HG03135 (cell line): ENCODE measurements around the gene MRPL23.

ENCODE experiments used
- ATAC-seq: cut with Tn5 transposase; IDR thresholded peaks from one replicate; pipeline ENCODE4 v1.9.1; 2021; ENCODE audit warnings: mild to moderate bottlenecking, moderate library complexity; ENCODE audit not compliant: unreplicated experiment

The MRPL23 gene

DNA sequence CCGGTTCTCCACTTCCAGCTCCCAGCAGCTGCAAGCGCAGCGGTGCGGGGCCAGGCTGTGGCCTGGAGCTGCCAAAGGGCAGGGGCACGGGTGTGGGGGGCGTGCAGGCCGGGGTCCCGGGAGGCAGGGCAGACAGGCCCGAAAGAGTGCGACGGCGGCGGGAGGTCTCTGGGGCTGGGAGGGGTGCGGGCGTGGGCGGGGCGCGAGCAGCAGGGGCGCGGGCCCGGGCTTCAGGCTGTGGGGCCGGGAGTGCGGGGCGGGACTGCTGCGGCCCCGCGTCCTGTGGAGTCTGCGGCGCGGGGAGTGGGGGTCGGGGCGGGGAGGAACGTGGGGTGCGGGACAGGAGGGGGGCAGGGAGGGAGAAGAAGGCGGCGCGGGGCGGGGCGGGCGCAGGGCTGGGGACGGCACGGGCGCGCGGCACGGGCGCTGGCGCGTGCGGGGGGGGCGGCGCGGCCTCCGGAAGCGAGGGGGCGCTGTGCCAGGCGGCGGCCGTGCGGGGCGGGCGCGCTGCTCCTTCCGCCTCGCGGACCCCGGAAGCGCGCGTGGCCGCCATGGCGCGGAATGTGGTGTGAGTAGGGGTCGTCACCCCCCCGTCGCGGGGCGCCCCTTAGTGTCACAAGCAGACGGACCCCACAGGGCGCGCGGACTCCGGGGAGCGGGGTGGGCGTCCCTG, at the start of gene MRPL23:
MRPL23 (plus strand) TSS at position 521 of the 673 bp plus-strand sequence; CDS start at position 552, 31 bp downstream.
- no peak for ATAC-seq

DNA sequence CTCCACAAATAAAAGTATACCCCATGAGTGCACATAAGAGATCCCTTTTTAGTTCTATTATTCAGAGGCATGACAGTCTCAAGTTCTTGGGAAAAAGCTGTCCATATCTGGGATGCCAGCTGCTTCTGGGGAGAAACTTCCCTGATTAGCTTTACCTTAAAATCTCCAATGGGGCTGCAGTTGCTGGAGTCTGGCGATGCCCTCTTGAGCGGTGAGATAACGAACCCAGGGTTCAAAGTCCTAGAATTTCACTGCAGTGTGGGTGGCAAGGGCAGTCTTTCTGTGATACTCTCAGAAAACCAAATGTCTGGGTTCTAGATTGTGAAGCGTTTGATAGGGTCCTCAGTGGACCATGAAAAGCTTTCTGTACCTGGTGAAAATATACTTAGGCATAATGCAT, 48.0 kb upstream of the MRPL23 start:
- no peak for ATAC-seq

DNA sequence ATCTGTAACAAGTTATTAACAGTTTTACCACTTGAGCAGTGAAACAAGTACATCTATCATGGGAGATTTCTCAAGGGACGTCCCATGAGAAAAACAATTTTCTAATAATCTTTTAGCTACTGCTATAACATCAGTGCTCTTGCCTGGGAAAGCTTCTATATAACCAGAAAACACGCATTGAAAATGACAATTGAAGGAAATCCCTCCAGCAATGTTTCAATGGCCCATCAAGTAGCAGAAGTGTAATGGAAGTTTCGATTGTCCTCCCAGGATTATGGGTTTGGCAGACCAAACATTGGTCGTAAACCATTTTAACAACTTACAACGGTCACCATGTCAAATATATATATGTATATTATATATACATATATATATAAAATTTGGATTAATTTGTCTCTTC, 47.4 kb upstream of the MRPL23 start:
- no peak for ATAC-seq

DNA sequence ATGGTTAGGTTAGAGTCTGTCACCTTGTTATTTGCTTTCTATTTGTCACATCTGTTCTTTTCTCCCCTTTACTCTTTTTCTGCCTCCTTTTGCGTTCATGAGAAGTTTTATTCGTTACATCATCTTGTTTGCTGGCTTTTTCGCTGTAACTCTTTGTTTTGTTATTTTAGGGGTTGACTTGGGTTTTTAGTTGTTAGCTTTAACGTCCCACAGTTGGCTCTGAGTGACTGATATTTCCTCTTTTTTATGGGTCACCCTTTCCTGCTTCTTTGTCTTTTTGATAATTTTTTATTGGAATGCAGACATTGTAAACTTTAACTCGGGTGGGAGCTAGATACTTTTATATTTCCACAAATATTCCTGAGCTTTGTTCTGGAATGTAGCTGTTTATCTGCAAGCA, 41.0 kb upstream of the MRPL23 start:
- ATAC-seq, result no peak

DNA sequence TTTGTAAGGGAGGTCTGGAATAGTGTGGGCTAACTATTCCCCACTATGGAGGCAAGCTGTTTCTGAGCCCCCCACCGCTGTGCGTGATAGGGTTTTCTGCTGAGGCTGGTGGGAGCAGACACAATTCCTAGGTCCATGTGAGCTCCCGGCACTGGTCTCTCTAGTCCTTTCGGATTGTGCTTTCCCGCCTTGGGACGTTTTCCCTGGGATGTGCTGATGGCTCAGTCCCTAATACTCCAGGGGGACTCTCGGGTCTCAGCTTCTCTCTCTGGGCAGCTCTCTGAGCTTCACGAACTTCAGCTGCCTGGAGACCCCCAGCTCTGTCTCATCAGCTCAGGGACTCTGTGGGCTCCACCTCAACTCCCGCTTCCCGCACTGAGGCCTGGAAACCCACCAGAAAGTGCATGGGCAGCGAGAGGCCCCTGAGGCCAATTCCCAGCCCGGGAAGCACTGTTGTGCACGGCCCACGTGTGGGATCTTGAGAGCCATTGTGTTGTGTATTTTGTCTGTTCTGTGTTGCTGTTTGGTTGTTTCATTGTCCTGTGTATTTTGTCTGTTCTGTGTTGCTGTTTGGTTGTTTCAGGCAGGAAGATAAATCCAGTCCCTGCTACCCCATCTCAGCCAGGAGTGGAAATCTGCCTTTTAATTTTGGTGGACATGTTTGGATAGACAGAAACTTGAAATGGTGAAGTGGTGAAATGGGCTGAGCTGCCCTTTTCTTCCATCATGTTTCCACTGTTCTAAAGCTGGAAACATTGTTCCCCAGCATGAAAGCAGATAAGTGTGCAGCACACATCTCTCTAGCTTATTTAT, 40.3 kb upstream of the MRPL23 start:
- ATAC-seq, result no peak

DNA sequence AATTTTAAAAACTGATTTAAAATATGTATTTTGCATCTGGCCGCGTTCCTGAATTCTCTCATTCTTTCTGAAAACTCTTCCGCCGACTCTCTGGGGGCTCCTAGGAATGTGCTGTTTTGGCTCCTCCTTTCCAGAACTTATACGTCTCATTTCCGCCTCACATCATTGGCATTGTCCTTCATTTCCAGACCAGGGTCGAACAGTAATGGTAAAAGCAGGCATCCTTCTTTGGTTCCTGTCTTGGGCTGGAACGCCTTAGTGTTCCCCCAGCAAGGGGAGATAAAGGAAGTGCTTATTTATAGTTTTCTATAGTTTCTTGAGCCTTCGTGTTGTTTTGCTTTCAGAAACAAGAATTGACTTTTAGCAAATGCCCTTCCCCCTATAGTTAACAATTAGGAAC, 38.5 kb upstream of the MRPL23 start:
- ATAC-seq, result no peak

DNA sequence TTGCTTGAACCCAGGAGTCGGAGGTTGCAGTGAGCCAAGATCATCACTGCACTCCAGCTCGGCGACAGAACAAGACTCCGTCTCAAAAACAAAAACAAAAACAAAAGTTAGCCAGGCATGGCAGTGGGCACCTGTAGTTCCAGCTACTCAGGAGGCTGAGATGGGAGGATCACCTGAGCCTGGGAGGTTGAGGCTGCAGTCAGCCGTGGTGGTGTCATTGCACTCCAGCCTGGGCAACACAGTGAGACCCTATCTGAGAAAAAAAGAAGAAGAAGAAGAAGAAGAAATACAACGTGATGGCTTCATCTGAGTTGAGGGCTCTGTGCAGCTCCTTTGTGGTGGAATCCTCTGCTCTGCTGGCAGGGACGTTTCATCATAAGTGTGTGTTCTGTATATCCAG, 37.6 kb upstream of the MRPL23 start:
- no peak for ATAC-seq

DNA sequence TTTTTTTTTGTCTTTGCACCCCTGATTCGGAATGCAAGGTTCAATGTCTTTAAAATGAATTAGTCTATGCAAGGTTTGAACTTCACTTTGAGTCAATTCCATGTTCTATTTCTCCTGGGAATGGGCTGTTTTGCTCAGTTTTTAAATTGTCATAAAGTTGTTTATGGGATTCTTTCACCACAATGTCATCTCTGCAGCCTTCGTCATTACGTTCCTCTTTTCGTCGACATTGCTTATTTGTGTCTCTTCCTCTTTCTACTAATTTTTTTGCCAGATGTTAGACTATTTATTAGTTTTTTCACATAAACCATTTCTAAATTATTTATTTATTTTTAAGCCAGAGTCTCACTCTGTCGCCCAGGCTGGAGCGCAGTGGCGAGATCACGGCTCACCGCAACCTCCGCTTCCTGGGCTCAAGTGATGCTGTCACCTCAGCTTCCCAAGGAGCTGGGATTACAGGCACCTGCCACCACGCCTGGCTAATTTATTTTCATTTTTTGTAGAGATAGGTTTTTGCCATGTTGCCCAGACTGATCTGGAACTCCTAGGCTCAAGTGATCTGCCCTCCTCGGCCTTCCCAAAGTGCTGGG, 34.7 kb upstream of the MRPL23 start:
- ATAC-seq, result no peak

DNA sequence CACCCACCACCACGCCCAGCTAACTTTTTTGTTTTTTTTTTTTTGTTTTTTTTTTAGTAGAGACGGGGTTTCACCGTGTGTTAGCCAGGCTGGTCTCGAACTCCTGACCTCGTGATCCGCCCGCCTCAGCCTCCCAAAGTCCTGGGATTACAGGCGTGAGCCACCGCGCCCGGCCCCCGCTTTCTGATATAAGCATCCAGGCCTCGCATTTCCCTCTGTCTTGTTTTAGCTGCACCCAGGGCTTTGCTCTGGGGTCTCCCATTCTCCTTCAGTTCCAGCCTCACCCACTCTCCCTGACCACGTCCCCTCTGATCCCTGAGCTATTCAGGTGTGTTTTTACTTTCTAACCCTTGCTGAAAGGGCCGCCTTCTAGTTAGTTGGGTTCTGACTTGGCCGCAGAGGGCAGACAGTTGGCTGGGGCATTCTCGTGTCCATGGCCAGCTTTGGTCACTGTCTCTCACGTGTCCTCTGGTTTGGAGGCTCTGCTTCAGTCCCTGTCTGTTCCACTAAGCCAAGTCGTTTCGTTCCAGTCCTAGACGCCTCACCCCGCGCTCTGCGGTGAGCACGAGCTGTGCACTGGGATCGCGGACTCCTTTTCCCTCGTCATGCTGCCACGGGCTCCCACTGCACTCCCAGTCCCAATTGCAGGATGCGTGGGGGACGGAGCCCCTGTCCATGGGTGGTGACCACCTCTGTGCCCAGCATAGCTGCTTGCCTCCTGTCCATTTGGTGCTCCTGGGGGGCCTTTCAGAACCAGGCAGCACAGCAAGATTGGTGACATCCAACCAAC, 33.7 kb upstream of the MRPL23 start:
- no peak for ATAC-seq

DNA sequence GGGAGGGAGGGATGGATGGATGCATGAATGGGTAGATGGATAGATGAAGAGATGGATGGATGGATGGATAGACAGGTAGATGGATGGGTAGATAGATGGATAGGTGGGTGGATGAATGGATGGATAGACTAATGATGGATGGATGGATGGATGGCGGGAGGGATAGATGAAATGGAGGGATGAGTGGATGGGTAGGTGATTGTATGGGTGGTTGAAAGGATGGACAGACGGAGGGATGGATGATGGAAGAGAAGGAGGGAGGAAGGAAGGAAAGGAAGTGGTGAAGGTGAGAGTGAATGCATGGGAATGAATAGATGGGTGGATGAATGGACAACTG, 31.4 kb upstream of the MRPL23 start:
- no peak for ATAC-seq

DNA sequence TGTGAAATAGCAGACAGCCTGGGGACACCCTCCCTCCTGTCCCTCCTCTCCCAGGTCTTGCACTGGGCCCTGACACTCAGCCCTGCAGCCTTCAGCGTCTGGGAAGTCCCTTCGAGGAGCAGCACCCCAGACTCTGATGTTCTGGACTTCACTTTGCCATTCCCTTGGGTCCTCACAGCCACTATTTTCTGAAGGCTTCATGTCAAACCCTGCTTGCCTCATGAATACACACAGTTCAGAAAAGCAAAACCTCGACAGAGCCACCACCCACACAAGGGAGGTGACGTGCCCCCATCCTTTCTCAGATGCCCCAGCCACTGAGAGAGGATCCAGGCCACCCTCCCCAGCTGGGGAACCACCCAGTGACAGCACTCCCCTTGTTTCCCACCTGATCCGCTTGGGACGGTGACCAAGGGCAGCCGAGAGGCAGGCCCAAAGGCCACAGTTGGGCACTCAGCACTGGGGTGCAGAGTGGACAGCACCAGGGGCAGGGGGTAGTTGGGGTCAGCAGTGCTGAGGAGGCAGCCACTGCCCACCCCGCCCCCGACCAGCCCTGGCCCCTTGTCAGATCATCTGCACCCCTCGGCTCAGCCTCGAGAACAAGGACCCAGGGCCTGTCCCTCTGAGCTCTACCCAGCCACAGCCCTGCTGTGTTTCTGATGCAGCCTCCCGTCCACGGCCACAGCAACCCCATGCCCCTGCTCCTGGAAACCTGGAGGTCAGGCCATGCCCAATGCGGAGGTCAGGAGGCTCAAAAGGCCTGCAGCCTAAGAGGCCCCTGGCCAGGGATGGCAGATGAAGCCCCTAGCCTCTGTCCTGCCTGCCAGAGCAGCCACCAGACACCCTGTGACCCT, 30.8 kb upstream of the MRPL23 start:
- no peak for ATAC-seq

DNA sequence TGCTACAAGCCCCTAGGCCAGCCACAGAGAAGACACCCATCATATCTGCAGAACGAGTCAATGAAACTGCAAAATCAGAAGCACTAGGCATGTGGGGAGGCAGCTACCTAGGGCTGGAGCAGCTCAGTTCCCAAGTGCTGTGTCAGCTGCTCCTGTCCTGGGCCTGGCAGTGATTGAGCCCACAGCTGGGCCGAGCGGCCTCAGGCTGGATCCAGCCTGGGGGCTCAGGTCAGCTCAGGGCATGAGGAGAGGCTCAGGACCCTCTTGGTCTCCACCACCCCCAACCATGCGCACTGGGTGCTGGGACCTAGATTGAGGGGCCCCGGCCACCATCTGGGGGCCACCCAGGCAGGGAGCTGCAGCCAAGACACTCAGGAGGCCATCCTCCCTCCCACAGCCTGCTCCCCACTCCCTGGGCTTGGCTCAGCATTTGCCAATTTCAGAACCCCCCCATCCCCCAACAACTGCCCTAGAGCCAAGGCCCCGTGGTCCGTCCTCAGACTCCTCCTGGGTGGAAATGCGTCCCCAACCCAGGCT, 30.1 kb upstream of the MRPL23 start:
- ATAC-seq, result no peak

DNA sequence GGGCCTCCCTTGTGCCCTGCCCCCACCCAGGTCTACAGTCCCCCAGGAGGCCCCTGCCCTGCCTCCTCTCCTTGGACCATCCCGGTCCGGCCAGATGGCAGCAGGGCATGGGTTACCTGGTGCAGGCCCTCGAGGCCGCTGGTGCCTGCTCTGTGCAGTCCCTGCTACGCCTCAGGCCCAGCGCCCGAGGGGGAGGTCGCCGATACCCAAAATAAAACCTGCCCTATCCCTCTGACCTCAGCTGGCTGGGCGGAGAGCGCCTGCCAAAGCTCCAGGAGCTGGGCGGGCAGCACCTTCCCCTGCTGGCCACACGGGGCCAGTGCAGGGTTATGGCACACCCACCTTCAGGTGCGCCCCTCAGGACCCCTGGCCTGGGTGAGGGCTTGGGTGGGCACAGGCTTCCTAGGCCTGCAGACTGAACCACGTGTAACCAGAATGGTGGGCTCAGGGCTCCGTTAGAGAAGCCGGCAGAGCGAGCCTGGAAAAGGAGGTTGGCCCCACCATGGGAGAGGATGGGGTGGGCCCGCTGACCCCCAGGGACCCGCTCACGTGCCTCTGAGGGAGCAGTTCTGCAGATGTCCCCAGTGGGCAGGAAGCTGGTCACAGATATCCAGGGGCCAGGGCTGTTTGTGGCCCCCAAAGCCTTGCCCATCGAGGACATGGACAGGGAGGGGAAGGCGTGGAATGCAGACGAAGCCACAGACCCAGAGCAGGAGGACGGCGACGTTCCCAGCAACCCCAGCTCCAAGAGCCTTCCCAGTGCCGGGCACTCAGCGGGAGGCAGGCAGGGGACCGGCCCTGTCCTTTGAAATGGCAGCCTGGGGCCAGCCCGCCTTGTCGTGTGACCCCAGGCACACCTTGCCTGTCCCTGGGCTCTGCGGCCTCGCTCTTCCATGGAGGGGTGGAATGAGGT, 29.4 kb upstream of the MRPL23 start:
- ATAC-seq, result no peak

DNA sequence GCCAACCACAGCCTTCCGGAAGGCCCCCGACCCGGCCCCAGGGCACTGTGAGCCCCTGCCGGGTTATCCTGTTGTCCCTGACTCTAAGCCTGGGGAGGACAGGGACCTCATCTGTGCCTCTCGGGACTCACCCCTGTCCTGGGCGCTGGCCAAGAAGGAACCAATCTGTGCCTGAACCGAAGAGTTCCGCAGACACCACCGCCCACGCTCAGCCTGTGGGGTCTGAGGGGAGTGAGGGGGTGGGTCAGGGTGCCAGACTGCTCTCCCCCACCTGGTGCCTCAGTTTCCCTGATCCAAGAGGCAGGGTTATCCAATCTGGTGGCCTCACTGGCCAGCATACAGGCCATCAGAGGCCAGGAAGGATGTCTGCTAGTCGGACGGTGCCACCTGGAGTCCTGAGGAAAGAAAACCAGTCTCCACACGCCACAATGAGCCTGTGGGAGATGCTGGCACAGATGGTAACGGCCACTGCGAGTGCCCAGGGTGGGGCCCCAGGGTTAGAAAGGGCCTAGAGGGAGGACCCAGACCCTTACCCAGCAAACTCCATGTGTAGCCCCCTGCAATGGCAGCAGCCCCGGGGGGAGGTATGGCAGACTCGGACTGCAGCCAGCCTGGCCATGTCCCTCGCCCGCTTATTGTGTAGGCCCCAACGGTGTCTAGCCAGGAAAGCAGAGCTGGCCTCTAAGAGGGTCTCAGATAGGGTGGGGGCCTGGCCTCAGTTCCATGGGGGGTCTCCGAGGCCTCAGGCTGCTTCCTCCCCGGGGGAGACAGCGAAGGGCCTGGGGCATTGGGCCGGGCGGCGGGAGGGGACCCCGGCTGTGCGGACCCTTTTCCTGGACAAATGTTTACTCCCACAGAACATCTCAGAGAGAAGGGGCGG, 28.5 kb upstream of the MRPL23 start:
- no peak for ATAC-seq

DNA sequence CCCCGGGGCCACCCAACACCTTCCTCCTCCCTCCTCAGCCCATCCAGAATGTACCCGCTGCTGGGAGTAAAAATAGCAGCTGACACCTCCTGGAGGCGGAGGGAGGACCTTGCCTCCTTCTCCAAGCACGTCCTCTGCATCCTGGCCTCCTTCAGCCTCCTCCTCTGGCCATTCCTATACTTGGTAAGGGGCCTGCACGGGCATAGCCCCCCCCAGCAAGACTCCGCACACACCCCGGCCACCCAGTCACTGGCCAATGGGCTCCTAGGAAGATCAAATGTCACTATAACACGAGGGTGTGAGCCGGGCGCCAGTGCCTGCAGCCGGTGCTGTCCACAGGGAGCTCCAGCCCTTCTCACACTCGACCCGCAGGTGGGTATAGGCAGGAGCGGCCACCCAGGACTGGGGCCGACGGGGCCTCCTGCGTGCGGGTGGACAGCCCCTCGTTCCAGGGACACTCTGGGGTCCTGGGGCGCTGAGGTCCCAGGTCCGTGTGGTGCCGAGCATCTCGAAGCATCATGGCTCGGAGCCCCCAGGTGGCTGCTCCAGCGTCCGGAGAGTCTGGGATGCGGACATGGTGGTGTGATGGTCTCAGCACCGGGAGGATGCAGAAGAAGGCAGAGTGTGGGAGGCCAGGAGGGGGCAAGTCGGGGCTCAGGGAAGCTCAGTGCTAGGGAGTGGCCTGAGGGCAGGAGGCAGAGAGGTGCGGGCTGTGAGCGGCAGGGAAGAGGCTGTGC, 27.6 kb upstream of the MRPL23 start, which contains the start of gene TNNT3:
TNNT3 (plus strand) TSS at position 313 of the 737 bp plus-strand sequence. CDS start 3,172 bp downstream, outside the sequence.
- ATAC-seq, result no peak

DNA sequence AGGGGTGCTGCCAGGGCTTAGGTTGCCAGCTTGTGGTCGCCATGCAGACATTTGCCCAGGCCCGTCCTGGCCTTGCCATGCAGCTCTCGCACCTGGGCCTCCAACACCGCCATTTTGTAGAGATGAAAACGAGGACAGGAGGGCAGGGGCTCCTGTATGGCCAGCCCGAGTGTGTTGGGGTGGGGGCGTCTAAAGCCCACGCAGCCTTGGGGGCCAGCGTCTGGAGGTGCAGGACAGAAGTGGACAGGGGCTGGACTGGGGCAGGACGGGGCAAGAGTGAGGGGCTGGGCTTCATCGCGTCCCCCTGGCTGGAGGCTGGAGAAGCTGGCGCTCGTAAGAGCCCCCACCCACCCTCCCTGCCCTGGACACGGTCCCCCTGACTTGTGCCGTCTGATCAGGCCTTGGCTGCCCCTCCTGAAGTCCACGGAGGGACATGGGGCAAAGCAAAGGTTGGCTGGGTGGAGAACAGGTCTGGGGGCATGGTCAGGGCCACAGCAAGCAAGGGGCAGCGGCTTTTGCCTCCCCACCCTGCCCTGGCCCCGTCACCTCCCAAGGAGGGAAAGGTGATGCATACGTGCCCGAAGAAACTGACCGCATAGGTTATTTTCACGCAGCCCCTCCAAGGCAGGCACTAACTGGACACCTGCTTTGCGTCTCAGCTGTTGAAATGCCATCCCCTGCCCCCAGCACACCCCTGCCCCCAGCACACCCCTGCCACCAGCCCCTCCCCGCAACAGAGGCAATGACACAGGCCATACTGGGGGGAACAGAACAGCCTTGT, 26.8 kb upstream of the MRPL23 start:
- no peak for ATAC-seq
